Hepatocyte (in vitro differentiated cells): ENCODE results near the gene SNAI3.

Experiments
- CTCF ChIP-seq: fragments of 200-600 bp; sonication (generic); IDR thresholded peaks from 2 replicates; pipeline ENCODE4 v1.5.1; 2016; ENCODE audit warnings: antibody characterized with exemption, mild to moderate bottlenecking; ENCODE audit not compliant: poor library complexity
- EZH2phosphoT487 ChIP-seq: fragments of 200-600 bp; sonication (generic); IDR thresholded peaks from one replicate; pipeline ENCODE4 v1.6.1; 2018; ENCODE audit warnings: antibody characterized with exemption, mild to moderate bottlenecking, low read depth, moderate library complexity; ENCODE audit not compliant: unreplicated experiment, severe bottlenecking

- no peak for TF ChIP-seq CTCF
- TF ChIP-seq EZH2phosphoT487, result no peak
These were observed 7.9 kb downstream of the SNAI3 start for GRCh38 chr16:88678224-88678979.
